HAP-1 (cell line): ENCODE measurements around the gene ECI2.

Experiments used
- DNase-seq, 2 experiments: peaks; one replicate each; pipeline ENCODE4 v3.0.0-alpha.2; 2016 to 2020; ENCODE audit warnings: low spot score in 2 of 2
- H3K27me3 ChIP-seq: fragments of 250-450 bp; sonication (Bioruptor Pico); 2 replicates; pipeline ENCODE4 v1.5.1; 2020; ENCODE audit warnings: low read depth, mild to moderate bottlenecking, moderate library complexity
- H3K36me3 ChIP-seq: fragments of 250-450 bp; sonication (Bioruptor Pico); replicated peaks from 2 replicates; pipeline ENCODE4 v1.5.1; 2020; ENCODE audit warnings: mild to moderate bottlenecking
- H3K4me1 ChIP-seq: fragments of 250-450 bp; sonication (Bioruptor Pico); 2 replicates; pipeline ENCODE4 v1.5.1; 2020; ENCODE audit warnings: mild to moderate bottlenecking
- H3K4me3 ChIP-seq: fragments of 250-450 bp; sonication (Bioruptor Pico); 2 replicates; pipeline ENCODE4 v1.5.1; 2020; ENCODE audit warnings: mild to moderate bottlenecking, moderate library complexity
- H3K9me3 ChIP-seq: fragments of 250-450 bp; sonication (Bioruptor Pico); 2 replicates; pipeline ENCODE4 v1.5.1; 2020; ENCODE audit warnings: mild to moderate bottlenecking, moderate library complexity
- in situ Hi-C: fragments of 300-500 bp; cut with MboI; formaldehyde crosslinking; loops from 3 replicates; pipeline ENCODE4 v1.14.3; 2020; ENCODE audit warnings: low sequenced_read_pairs, inconsistent platforms, mixed read lengths

Gene ECI2, protein sequence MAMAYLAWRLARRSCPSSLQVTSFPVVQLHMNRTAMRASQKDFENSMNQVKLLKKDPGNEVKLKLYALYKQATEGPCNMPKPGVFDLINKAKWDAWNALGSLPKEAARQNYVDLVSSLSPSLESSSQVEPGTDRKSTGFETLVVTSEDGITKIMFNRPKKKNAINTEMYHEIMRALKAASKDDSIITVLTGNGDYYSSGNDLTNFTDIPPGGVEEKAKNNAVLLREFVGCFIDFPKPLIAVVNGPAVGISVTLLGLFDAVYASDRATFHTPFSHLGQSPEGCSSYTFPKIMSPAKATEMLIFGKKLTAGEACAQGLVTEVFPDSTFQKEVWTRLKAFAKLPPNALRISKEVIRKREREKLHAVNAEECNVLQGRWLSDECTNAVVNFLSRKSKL

GRCh38 chr6:4134841-4135664 lies at the start of gene ECI2:
TSS of gene ECI2 (minus strand) at chr6:4135575. CDS start at chr6:4135560, 15 bp downstream.
- Histone ChIP-seq H3K9me3 (peaks cover 2% of the 10 kb centered on the region; the same call in 1 of the 2 replicates), H3K4me3 (peak within 1 kb of the TSS; percentile 86), H3K27me3 (no peaks in the 10 kb centered on the region), H3K36me3 (peaks cover 20% of the 10 kb centered on the region), H3K4me1 (peaks cover 10% of the 10 kb centered on the region)
- DNase-seq: peak; percentile 36 to 71
- in situ Hi-C loops: no loop called here

DNA sequence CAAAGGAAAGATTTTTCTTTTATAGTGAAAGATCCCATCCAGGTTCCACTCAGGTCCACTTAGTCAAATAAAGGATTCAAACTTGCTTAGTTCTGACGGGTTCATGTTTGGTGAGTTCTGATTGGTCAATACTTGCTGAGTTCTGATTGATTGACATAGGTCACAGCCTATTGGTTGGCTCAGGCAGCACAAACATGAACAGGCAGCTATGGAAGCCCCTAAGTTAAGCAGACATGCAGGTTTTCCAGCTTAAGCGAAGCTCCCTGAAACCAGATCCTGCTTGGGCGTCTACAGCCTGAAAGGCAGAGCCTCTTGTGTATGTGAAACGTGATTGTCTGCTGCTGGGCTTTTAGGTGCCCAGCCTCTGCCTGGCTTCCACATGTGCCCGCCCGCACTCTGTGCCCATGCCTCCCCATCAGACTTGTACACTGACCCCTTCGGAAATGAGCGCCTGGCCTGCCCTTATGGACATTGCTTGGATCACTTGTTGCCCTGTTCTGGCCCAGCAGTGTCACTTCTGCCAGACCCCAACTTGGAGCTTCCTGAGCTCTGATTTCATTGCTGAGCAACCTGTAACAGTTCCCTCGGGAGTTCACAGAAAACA lies 45.4 kb upstream of the ECI2 start:
- in situ Hi-C loops: no loop called here
- no peaks in the 10 kb centered on the region for H3K9me3 ChIP-seq
- H3K4me3 ChIP-seq: no peak overlapping the region
- no peak for DNase-seq
- no peaks in the 10 kb centered on the region for H3K36me3 ChIP-seq
- peaks cover 11% of the 10 kb centered on the region for H3K27me3 ChIP-seq
- H3K4me1 ChIP-seq: no peaks in the 10 kb centered on the region

GRCh38 chr6:4179960-4180651 lies 44.7 kb upstream of the ECI2 start:
- DNase-seq: no peak
- in situ Hi-C loops: no loop called here
- H3K4me1 ChIP-seq: no peaks in the 10 kb centered on the region
- H3K4me3 ChIP-seq: no peak overlapping the region
- peaks cover 11% of the 10 kb centered on the region for H3K27me3 ChIP-seq
- H3K36me3 ChIP-seq: no peaks in the 10 kb centered on the region
- H3K9me3 ChIP-seq: no peaks in the 10 kb centered on the region

GRCh38 chr6:4178737-4179333 lies 43.5 kb upstream of the ECI2 start:
- no peak for DNase-seq
- H3K4me3 ChIP-seq: no peak overlapping the region

DNA sequence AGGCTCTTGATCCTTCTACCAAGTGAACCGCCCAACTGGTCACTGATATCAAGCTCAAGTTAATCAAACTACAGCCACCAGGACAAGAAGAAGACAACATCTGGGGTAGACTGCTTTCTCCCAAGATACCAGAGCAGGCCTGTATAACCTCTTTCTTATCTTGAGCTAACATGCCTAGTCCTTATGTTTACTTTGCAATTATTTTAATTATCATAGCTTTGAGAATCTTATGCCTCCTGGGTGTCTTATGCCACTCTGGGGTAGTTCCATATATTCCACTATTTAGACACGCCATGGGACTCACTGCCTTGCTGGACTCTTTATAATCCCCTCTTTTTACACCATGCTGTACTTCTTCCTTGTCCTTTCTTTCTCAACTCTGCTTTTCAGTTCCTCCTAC lies 41.5 kb upstream of the ECI2 start:
- Histone ChIP-seq H3K9me3 (no peaks in the 10 kb centered on the region), H3K4me3 (no peak overlapping the region), H3K27me3 (peaks cover 3% of the 10 kb centered on the region; the same call in 1 of the 2 replicates), H3K36me3 (no peaks in the 10 kb centered on the region), H3K4me1 (no peaks in the 10 kb centered on the region)
- in situ Hi-C loops: no loop called here
- no peak for DNase-seq

More at GRCh38 chr6:4178737-4179333, 43.5 kb upstream of the ECI2 start:
- H3K36me3 ChIP-seq: no peaks in the 10 kb centered on the region
- H3K27me3 ChIP-seq: peaks cover 8% of the 10 kb centered on the region
- H3K9me3 ChIP-seq: no peaks in the 10 kb centered on the region
- no peaks in the 10 kb centered on the region for H3K4me1 ChIP-seq
- in situ Hi-C loops: no loop called here

GRCh38 chr6:4174042-4174441 lies 38.7 kb upstream of the ECI2 start:
- H3K27me3 ChIP-seq: no peaks in the 10 kb centered on the region
- no peaks in the 10 kb centered on the region for H3K9me3 ChIP-seq
- H3K36me3 ChIP-seq: no peaks in the 10 kb centered on the region
- no peak overlapping the region for H3K4me3 ChIP-seq
- H3K4me1 ChIP-seq: peaks cover 11% of the 10 kb centered on the region
- in situ Hi-C loops: no loop called here
- no peak for DNase-seq

DNA sequence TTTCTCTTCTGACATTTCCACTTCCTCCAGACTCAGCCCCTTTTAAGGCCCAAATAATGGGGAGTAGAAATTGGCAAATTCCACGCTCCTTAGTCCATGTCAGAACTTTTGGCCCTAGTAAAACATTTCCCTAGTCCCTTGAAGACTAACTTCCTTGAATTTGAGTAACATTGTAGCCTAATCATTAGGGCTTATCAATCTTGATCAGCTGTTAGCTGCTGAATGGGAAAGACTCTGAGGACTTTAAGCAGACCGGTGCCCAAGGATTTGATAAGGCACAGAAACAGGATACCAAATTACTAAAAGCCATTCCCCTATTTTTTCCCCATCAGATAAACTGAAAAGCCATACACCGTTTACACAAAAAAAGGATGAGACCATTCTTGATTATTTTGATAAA lies 37.0 kb upstream of the ECI2 start:
- H3K36me3 ChIP-seq: no peaks in the 10 kb centered on the region
- H3K9me3 ChIP-seq: peaks cover 3% of the 10 kb centered on the region
- H3K27me3 ChIP-seq: no peaks in the 10 kb centered on the region
- no peak overlapping the region for H3K4me3 ChIP-seq
- in situ Hi-C loops: no loop called here
- H3K4me1 ChIP-seq: peaks cover 19% of the 10 kb centered on the region
- DNase-seq: no peak

DNA sequence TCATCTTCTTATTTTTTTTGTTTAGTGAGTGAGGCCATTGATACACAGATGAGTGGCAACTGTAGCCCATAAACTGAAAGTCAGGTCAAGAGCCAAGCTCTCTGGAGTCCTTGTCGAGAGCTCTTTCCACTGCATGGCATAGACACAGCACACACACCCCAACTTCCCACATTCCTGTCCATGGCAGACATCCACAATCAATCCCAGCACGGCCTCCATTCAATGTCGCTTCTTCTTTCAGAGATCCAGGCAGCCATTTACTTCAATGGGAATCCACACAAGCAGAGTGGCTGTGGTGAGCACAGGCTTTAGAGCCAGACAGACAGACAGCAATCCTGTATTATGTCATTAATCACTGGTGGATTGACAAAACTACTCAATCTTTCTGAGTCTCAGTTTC lies 34.9 kb upstream of the ECI2 start:
- no peaks in the 10 kb centered on the region for H3K27me3 ChIP-seq
- H3K4me3 ChIP-seq: no peak overlapping the region
- in situ Hi-C loops: no loop called here
- DNase-seq: no peak
- H3K4me1 ChIP-seq: peaks cover 19% of the 10 kb centered on the region
- no peaks in the 10 kb centered on the region for H3K36me3 ChIP-seq
- peaks cover 3% of the 10 kb centered on the region for H3K9me3 ChIP-seq

GRCh38 chr6:4169028-4169789 lies 33.8 kb upstream of the ECI2 start:
- no peaks in the 10 kb centered on the region for H3K36me3 ChIP-seq
- in situ Hi-C loops: no loop called here
- H3K9me3 ChIP-seq: peaks cover 3% of the 10 kb centered on the region
- peak; percentile 27 to 74 for DNase-seq
- H3K4me3 ChIP-seq: no peak overlapping the region
- H3K4me1 ChIP-seq: peaks cover 19% of the 10 kb centered on the region
- H3K27me3 ChIP-seq: no peaks in the 10 kb centered on the region

GRCh38 chr6:4167833-4168232 lies 32.5 kb upstream of the ECI2 start:
- no peak overlapping the region for H3K4me3 ChIP-seq
- H3K4me1 ChIP-seq: peaks cover 19% of the 10 kb centered on the region
- DNase-seq: no peak
- H3K9me3 ChIP-seq: peaks cover 3% of the 10 kb centered on the region
- no peaks in the 10 kb centered on the region for H3K27me3 ChIP-seq
- in situ Hi-C loops: no loop called here
- no peaks in the 10 kb centered on the region for H3K36me3 ChIP-seq

- Histone ChIP-seq H3K4me1 (peaks cover 19% of the 10 kb centered on the region), H3K4me3 (no peak overlapping the region), H3K36me3 (no peaks in the 10 kb centered on the region), H3K27me3 (no peaks in the 10 kb centered on the region), H3K9me3 (peaks cover 3% of the 10 kb centered on the region)
- in situ Hi-C loops: no loop called here
- DNase-seq: no peak
Measured at GRCh38 chr6:4167123-4167522, 31.7 kb upstream of the ECI2 start.

GRCh38 chr6:4164456-4164855 lies 29.1 kb upstream of the ECI2 start:
- no peak overlapping the region for H3K4me3 ChIP-seq
- peaks cover 12% of the 10 kb centered on the region for H3K4me1 ChIP-seq
- in situ Hi-C loops: no loop called here
- DNase-seq: no peak
- no peaks in the 10 kb centered on the region; the same call in 1 of the 2 replicates for H3K27me3 ChIP-seq
- H3K9me3 ChIP-seq: peaks cover 3% of the 10 kb centered on the region
- no peaks in the 10 kb centered on the region for H3K36me3 ChIP-seq

- Histone ChIP-seq H3K27me3 (no peaks in the 10 kb centered on the region; the same call in 1 of the 2 replicates), H3K4me1 (peaks cover 9% of the 10 kb centered on the region), H3K36me3 (no peaks in the 10 kb centered on the region), H3K4me3 (no peak overlapping the region), H3K9me3 (peaks cover 3% of the 10 kb centered on the region)
- no peak for DNase-seq
- in situ Hi-C loops: no loop called here
Measured at GRCh38 chr6:4164117-4164442, 28.7 kb upstream of the ECI2 start.
